HEK293 (cell line): ENCODE results near the gene MTPN.

Experiments
- CTCF ChIA-PET: fragments of 350-600 bp; formaldehyde crosslinking; extraction: SDS; loops from one replicate; lab custom pipeline; 2021; ENCODE audit warnings: antibody characterized with exemption; lab: Yijun Ruan, JAX
- POLR2A ChIA-PET: fragments of 300-600 bp; formaldehyde crosslinking; extraction: SDS; loops from one replicate; lab custom pipeline; 2020; ENCODE audit warnings: antibody characterized with exemption, inconsistent platforms; lab: Yijun Ruan, JAX
- H3K27ac ChIP-seq: fragments of 200-500 bp; sonication (Bioruptor generic); 2 replicates; pipeline ENCODE4 v1.5.1; 2014; ENCODE audit warnings: low read depth, low read length, control low read depth, inconsistent platforms; ENCODE audit errors: extremely low read depth
- H3K36me3 ChIP-seq, 2 experiments: fragments of 200-500 bp in 1 of 2; sonication (Bioruptor generic) in 1 of 2; 1 replicate in 1 of 2; 2 replicates in 1 of 2; pipeline ENCODE4 v1.5.1; 2014 to 2017; ENCODE audit warnings: inconsistent platforms in 2 of 2, low read length in 2 of 2; ENCODE audit not compliant: control insufficient read depth in 2 of 2, insufficient read depth in 1 of 2
- H3K4me1 ChIP-seq: fragments of 200-500 bp; sonication (Bioruptor generic); 2 replicates; pipeline ENCODE4 v1.5.1; 2014; ENCODE audit warnings: mild to moderate bottlenecking, low read length, inconsistent platforms; ENCODE audit not compliant: control insufficient read depth, insufficient read depth
- H3K4me3 ChIP-seq: 2 replicates; pipeline ENCODE4 v1.5.1; 2011; ENCODE audit warnings: low read depth, mild to moderate bottlenecking, control low read depth, low read length, moderate library complexity
- H3K9me3 ChIP-seq: fragments of 200-500 bp; sonication (Bioruptor generic); 2 replicates; pipeline ENCODE4 v1.5.1; 2014; ENCODE audit warnings: low read depth, low read length, inconsistent platforms; ENCODE audit not compliant: control insufficient read depth, insufficient read depth
- BCL11A ChIP-seq: fragments of 450-650 bp; formaldehyde crosslinking; IDR thresholded peaks from 2 replicates; pipeline ENCODE4 v1.5.1; 2016; ENCODE audit warnings: low read depth, missing biosample characterization, missing genetic modification characterization
- HOXA7 ChIP-seq: sonication (generic); formaldehyde crosslinking; IDR thresholded peaks from 2 replicates; pipeline ENCODE4 v1.8.1; 2022; ENCODE audit warnings: missing genetic modification reagents, borderline replicate concordance
- KLF16 ChIP-seq: fragments of 450-650 bp; formaldehyde crosslinking; IDR thresholded peaks from 2 replicates; pipeline ENCODE4 v1.5.1; 2017; ENCODE audit warnings: missing biosample characterization, missing genetic modification characterization
- YY1 ChIP-seq: fragments of 450-650 bp; formaldehyde crosslinking; IDR thresholded peaks from 2 replicates; pipeline ENCODE4 v1.5.1; 2018; ENCODE audit warnings: missing biosample characterization, missing genetic modification characterization
- ZBTB8A ChIP-seq: fragments of 450-650 bp; formaldehyde crosslinking; IDR thresholded peaks from 2 replicates; pipeline ENCODE4 v1.5.1; 2016; ENCODE audit warnings: missing biosample characterization, missing genetic modification characterization
- ZFHX2 ChIP-seq: fragments of 450-650 bp; formaldehyde crosslinking; conservative IDR thresholded peaks from 2 replicates; pipeline ENCODE4 v1.5.1; 2016; ENCODE audit warnings: missing biosample characterization, missing genetic modification characterization
- ZFP41 ChIP-seq: fragments of 450-650 bp; formaldehyde crosslinking; IDR thresholded peaks from 2 replicates; pipeline ENCODE4 v1.5.1; 2016; ENCODE audit warnings: missing biosample characterization, missing genetic modification characterization, borderline replicate concordance
- ZNF292 ChIP-seq: fragments of 450-650 bp; formaldehyde crosslinking; IDR thresholded peaks from 2 replicates; pipeline ENCODE4 v1.5.1; 2016; ENCODE audit warnings: low read depth, missing biosample characterization, missing genetic modification characterization, borderline replicate concordance
- ZNF366 ChIP-seq: fragments of 450-650 bp; formaldehyde crosslinking; conservative IDR thresholded peaks from 2 replicates; pipeline ENCODE4 v1.5.1; 2016; ENCODE audit warnings: missing biosample characterization, missing genetic modification characterization
- ZNF391 ChIP-seq: fragments of 450-650 bp; formaldehyde crosslinking; IDR thresholded peaks from 2 replicates; pipeline ENCODE4 v1.5.1; 2016; ENCODE audit warnings: low read depth, missing biosample characterization, missing genetic modification characterization, borderline replicate concordance
- ZNF394 ChIP-seq: fragments of 450-650 bp; formaldehyde crosslinking; IDR thresholded peaks from 2 replicates; pipeline ENCODE4 v1.5.1; 2016; ENCODE audit warnings: missing biosample characterization, missing genetic modification characterization, mild to moderate bottlenecking, moderate library complexity, borderline replicate concordance
- ZNF48 ChIP-seq: fragments of 450-650 bp; formaldehyde crosslinking; IDR thresholded peaks from 2 replicates; pipeline ENCODE4 v1.5.1; 2016; ENCODE audit warnings: missing biosample characterization, missing genetic modification characterization
- ZNF501 ChIP-seq: fragments of 450-650 bp; formaldehyde crosslinking; IDR thresholded peaks from 2 replicates; pipeline ENCODE4 v1.5.1; 2016; ENCODE audit warnings: missing biosample characterization, missing genetic modification characterization
- ZNF654 ChIP-seq: fragments of 450-650 bp; formaldehyde crosslinking; IDR thresholded peaks from 2 replicates; pipeline ENCODE4 v1.5.1; 2016; ENCODE audit warnings: low read depth, missing biosample characterization, missing genetic modification characterization
- ZNF658 ChIP-seq: fragments of 450-650 bp; formaldehyde crosslinking; IDR thresholded peaks from 2 replicates; pipeline ENCODE4; 2016; ENCODE audit warnings: missing biosample characterization, missing genetic modification characterization
- ZNF660 ChIP-seq: fragments of 450-650 bp; IDR thresholded peaks from 2 replicates; pipeline ENCODE4 v1.5.1; 2018; ENCODE audit warnings: missing biosample characterization, mild to moderate bottlenecking, missing genetic modification characterization
- ZNF701 ChIP-seq: fragments of 450-650 bp; formaldehyde crosslinking; IDR thresholded peaks from 2 replicates; pipeline ENCODE4 v1.5.1; 2016; ENCODE audit warnings: missing biosample characterization, missing genetic modification characterization
- ZNF707 ChIP-seq: fragments of 450-650 bp; formaldehyde crosslinking; IDR thresholded peaks from 2 replicates; pipeline ENCODE4 v1.5.1; 2016; ENCODE audit warnings: missing biosample characterization, missing genetic modification characterization
- ZNF837 ChIP-seq: fragments of 450-650 bp; formaldehyde crosslinking; IDR thresholded peaks from 2 replicates; pipeline ENCODE4 v1.5.1; 2016; ENCODE audit warnings: missing biosample characterization, missing genetic modification characterization
- ZSCAN30 ChIP-seq: fragments of 450-650 bp; IDR thresholded peaks from 2 replicates; pipeline ENCODE4 v1.5.1; 2018; ENCODE audit warnings: missing biosample characterization, mild to moderate bottlenecking, missing genetic modification characterization, moderate library complexity
- TF ChIP-seq, protein P1 (sequence below): fragments of 450-650 bp; formaldehyde crosslinking; IDR thresholded peaks from 2 replicates; pipeline ENCODE4 v1.5.1; 2017; ENCODE audit warnings: missing biosample characterization, missing genetic modification characterization
- TF ChIP-seq, protein P2 (sequence below): fragments of 450-650 bp; formaldehyde crosslinking; IDR thresholded peaks from 2 replicates; pipeline ENCODE4 v1.5.1; 2016; ENCODE audit warnings: missing biosample characterization, missing genetic modification characterization
- TF ChIP-seq, protein P3 (sequence below): fragments of 450-650 bp; formaldehyde crosslinking; IDR thresholded peaks from 2 replicates; pipeline ENCODE4 v1.5.1; 2016; ENCODE audit warnings: missing biosample characterization, missing genetic modification characterization
- TF ChIP-seq, protein P4 (sequence below): fragments of 450-650 bp; formaldehyde crosslinking; IDR thresholded peaks from 2 replicates; pipeline ENCODE4 v1.5.1; 2016; ENCODE audit warnings: missing biosample characterization, missing genetic modification characterization
- TF ChIP-seq, protein P5 (sequence below): fragments of 450-650 bp; IDR thresholded peaks from 2 replicates; pipeline ENCODE4 v1.5.1; 2018; ENCODE audit warnings: missing biosample characterization, missing genetic modification characterization
- TF ChIP-seq, protein P6 (sequence below): fragments of 450-650 bp; formaldehyde crosslinking; IDR thresholded peaks from 2 replicates; pipeline ENCODE4 v1.5.1; 2016; ENCODE audit warnings: missing biosample characterization, missing genetic modification characterization

Gene MTPN, protein sequence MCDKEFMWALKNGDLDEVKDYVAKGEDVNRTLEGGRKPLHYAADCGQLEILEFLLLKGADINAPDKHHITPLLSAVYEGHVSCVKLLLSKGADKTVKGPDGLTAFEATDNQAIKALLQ

DNA sequence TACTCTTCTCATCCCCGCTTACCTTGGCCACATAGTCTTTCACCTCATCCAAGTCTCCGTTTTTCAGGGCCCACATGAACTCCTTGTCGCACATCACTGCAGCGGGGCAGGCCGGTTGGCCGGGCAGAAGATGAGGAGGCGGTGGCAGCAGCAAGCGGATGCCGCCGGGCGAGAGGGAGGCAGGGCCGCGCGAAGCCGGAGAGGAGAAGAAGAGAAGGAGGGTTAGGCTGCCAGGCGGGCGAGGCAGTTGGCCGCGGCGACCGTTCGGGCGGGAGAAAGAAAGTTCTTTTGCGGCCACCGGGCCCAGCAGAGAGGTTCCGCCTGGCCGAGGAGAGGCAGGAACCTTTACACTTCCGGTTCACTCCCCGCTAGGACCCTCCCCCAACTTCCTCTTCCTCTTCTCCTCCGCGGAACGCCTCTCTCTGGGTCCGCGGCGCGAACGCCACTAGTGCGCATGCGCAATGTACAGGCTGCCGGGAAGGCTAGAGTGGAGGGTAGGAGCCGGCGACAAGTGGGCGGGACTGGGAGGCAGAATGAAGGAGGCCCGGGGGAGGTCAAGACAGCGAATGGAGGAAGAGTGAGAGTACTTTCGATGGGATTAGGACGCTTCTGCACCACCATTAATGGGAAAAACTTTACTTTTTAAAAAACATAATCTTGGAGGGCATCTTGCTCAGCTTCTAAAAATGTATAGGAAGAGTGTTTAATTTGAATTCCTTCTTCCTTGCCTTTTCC lies at the start of gene MTPN:
Gene MTPN, minus strand, starts transcription at position 353 of the 735 bp plus-strand sequence. Its CDS starts 259 bp downstream, at position 94.
- Histone ChIP-seq H3K4me3 (peak within 1 kb of the TSS; percentile 99), H3K9me3 (no peaks in the 10 kb centered on the region), H3K4me1 (peaks cover 2% of the 10 kb centered on the region; the same call in 1 of the 2 replicates), H3K36me3 (peaks cover 0 to 18% of the 10 kb centered on the region in 2 experiments; a peak in 1 of 3 replicates), H3K27ac (peak within 1 kb of the TSS; percentile 76)
- POLR2A ChIA-PET: interaction anchor here (1.1 kb wide), 1 partner anchor 11 kb away, joined by 5 read pairs; no protein-coding TSS in a partner anchor
- CTCF ChIA-PET: interaction anchor here (1.1 kb wide), 1 partner anchor 32 kb away, joined by 3 read pairs; no protein-coding TSS in a partner anchor
- TF ChIP-seq ZNF366 (peak; percentile 98), ZFP41 (tag by site-specific recombination) (no peak), ZNF837 (tag by site-specific recombination) (no peak), ZNF707 (tag by site-specific recombination) (no peak), ZNF660 (tag by site-specific recombination) (0 out of 2 replicates have a peak, but pooled peaks have one; percentile 29), KLF16 (tag by site-specific recombination) (peak; percentile 87), ZNF394 (tag by site-specific recombination) (no peak), ZNF501 (tag by site-specific recombination) (0 out of 2 replicates have a peak, but pooled peaks have one; percentile 47), ZNF48 (tag by site-specific recombination) (no peak), ZNF654 (no peak; the same call in 1 of the 2 replicates), ZNF658 (tag by site-specific recombination) (no peak), ZNF292 (tag by site-specific recombination) (no peak), ZFHX2 (tag by site-specific recombination) (peak; percentile 70), ZNF701 (no peak), HOXA7 (no peak), BCL11A (tag by site-specific recombination) (no peak), ZNF391 (tag by site-specific recombination) (peak; percentile 51; the same call in 1 of the 2 replicates), YY1 (tag by site-specific recombination) (peak; percentile 48; the same call in 1 of the 2 replicates), ZSCAN30 (tag by site-specific recombination) (no peak; the same call in 1 of the 2 replicates), ZBTB8A (tag by site-specific recombination) (no peak)
- TF ChIP-seq, protein P1, sequence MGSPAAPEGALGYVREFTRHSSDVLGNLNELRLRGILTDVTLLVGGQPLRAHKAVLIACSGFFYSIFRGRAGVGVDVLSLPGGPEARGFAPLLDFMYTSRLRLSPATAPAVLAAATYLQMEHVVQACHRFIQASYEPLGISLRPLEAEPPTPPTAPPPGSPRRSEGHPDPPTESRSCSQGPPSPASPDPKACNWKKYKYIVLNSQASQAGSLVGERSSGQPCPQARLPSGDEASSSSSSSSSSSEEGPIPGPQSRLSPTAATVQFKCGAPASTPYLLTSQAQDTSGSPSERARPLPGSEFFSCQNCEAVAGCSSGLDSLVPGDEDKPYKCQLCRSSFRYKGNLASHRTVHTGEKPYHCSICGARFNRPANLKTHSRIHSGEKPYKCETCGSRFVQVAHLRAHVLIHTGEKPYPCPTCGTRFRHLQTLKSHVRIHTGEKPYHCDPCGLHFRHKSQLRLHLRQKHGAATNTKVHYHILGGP: no peak
- TF ChIP-seq, protein P2, sequence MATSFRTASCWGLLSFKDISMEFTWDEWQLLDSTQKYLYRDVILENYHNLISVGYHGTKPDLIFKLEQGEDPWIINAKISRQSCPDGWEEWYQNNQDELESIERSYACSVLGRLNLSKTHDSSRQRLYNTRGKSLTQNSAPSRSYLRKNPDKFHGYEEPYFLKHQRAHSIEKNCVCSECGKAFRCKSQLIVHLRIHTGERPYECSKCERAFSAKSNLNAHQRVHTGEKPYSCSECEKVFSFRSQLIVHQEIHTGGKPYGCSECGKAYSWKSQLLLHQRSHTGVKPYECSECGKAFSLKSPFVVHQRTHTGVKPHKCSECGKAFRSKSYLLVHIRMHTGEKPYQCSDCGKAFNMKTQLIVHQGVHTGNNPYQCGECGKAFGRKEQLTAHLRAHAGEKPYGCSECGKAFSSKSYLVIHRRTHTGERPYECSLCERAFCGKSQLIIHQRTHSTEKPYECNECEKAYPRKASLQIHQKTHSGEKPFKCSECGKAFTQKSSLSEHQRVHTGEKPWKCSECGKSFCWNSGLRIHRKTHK (tag by site-specific recombination): no peak
- TF ChIP-seq, protein P3, sequence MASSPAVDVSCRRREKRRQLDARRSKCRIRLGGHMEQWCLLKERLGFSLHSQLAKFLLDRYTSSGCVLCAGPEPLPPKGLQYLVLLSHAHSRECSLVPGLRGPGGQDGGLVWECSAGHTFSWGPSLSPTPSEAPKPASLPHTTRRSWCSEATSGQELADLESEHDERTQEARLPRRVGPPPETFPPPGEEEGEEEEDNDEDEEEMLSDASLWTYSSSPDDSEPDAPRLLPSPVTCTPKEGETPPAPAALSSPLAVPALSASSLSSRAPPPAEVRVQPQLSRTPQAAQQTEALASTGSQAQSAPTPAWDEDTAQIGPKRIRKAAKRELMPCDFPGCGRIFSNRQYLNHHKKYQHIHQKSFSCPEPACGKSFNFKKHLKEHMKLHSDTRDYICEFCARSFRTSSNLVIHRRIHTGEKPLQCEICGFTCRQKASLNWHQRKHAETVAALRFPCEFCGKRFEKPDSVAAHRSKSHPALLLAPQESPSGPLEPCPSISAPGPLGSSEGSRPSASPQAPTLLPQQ (tag by site-specific recombination): peak; percentile 55; the same call in 1 of the 2 replicates
- TF ChIP-seq, protein P4, sequence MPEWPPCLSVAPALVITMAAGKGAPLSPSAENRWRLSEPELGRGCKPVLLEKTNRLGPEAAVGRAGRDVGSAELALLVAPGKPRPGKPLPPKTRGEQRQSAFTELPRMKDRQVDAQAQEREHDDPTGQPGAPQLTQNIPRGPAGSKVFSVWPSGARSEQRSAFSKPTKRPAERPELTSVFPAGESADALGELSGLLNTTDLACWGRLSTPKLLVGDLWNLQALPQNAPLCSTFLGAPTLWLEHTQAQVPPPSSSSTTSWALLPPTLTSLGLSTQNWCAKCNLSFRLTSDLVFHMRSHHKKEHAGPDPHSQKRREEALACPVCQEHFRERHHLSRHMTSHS (tag by site-specific recombination): no peak
- TF ChIP-seq, protein P5, sequence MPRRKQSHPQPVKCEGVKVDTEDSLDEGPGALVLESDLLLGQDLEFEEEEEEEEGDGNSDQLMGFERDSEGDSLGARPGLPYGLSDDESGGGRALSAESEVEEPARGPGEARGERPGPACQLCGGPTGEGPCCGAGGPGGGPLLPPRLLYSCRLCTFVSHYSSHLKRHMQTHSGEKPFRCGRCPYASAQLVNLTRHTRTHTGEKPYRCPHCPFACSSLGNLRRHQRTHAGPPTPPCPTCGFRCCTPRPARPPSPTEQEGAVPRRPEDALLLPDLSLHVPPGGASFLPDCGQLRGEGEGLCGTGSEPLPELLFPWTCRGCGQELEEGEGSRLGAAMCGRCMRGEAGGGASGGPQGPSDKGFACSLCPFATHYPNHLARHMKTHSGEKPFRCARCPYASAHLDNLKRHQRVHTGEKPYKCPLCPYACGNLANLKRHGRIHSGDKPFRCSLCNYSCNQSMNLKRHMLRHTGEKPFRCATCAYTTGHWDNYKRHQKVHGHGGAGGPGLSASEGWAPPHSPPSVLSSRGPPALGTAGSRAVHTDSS: peak; percentile 66
- TF ChIP-seq, protein P6, sequence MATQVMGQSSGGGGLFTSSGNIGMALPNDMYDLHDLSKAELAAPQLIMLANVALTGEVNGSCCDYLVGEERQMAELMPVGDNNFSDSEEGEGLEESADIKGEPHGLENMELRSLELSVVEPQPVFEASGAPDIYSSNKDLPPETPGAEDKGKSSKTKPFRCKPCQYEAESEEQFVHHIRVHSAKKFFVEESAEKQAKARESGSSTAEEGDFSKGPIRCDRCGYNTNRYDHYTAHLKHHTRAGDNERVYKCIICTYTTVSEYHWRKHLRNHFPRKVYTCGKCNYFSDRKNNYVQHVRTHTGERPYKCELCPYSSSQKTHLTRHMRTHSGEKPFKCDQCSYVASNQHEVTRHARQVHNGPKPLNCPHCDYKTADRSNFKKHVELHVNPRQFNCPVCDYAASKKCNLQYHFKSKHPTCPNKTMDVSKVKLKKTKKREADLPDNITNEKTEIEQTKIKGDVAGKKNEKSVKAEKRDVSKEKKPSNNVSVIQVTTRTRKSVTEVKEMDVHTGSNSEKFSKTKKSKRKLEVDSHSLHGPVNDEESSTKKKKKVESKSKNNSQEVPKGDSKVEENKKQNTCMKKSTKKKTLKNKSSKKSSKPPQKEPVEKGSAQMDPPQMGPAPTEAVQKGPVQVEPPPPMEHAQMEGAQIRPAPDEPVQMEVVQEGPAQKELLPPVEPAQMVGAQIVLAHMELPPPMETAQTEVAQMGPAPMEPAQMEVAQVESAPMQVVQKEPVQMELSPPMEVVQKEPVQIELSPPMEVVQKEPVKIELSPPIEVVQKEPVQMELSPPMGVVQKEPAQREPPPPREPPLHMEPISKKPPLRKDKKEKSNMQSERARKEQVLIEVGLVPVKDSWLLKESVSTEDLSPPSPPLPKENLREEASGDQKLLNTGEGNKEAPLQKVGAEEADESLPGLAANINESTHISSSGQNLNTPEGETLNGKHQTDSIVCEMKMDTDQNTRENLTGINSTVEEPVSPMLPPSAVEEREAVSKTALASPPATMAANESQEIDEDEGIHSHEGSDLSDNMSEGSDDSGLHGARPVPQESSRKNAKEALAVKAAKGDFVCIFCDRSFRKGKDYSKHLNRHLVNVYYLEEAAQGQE (tag by site-specific recombination): no peak
